Activated CD8-positive, alpha-beta memory T cell treated with anti-CD3 and anti-CD28 coated beads for 24 hours (primary cell): ENCODE measurements around the gene ACTR8.
"Not testable (repeated sequence)": the region's sequence is repeated elsewhere in the genome, so short reads cannot be mapped to it uniquely, and the experiment has no call there.

ENCODE experiments used
- DNase-seq: peaks from one replicate; pipeline ENCODE4 v3.0.0-alpha.2; 2020

The ACTR8 gene

DNA sequence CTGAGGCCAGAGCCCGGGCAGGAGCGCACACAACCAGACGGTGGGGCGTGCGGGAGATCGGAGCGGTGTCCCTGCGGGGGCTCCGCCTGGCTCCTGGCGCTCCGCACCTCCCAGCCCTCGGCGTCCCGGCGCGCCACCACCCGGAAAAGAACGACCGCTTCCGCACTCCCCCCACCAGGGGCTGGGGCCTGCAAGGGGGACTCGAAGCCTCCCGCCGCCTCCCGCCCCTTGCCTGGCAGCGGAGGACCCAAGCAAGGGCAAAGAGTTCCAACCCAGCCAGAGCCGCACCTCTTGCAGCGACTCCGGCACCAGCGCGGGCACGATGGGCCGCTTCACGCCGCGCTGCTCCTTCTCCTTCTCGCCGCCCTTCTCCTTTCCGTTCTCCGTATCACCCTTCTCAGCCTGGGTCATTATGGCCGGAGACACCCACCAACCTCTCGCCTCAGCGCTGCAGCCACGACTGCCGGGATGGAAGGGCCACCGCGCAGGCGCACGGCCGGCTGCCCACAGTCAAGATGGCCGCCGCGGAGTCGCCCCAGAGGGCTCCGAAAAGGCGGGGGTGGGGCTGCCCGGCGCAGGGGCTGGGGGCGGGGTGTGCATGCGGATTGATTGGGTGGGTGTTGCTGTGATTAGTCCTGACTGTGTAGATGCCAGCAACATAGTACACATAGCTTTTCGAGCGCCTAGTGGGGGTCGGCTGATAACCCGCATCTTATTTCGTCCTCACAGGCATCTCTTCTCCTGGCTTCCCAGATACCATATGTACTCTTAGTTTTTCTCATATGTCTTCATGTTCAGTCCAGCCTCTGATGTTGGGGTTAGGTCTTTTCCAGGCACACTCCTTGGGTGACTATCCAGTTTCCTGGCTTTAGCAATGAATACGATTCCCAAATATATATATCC lies at the start of gene ACTR8:
ACTR8 (minus strand) TSS at position 462 of the 903 bp plus-strand sequence; CDS start at position 411, 51 bp downstream.
- DNase-seq, result peak; percentile 96

DNA sequence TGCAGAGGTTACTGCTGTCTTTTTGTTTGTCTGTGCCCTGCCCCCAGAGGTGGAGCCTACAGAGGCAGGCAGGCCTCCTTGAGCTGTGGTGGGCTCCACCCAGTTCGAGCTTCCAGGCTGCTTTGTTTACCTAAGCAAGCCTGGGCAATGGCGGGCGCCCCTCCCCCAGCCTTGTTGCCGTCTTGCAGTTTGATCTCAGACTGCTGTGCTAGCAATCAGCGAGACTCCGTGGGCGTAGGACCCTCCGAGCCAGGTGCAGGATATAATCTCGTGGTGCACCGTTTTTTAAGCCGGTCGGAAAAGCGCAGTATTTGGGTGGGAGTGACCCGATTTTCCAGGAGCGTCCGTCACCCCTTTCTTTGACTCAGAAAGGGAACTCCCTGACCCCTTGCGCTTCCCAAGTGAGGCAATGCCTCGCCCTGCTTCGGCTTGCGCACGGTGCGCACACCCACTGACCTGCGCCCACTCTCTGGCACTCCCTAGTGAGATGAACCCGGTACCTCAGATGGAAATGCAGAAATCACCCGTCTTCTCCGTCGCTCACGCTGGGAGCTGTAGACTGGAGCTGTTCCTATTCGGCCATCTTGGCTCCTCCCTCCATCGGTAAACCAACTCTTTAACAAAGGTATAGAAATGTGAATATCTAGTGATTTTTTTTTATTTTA lies 45.4 kb upstream of the ACTR8 start:
- DNase-seq, result not testable (repeated sequence)

GRCh38 chr3:53921296-53921695 lies 39.3 kb upstream of the ACTR8 start:
- DNase-seq, result no peak

DNA sequence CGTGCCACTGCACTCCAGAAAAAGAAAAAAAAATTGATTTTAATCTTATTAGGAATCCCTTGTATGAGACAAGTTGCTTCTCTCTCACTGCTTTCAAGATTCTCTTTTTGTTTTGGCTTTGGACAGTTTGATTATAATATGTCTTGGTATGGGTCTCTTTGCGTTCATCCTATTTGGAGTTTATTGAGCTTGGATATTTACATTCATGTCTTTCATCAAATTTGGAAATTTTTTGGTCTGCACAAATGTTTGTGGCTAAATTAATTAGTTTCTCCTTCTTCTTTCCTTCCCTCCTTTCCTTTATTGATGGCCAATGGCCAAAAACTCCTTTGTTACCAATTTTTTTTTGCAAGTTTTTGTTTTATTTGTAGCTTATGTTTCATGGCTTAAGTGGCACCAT lies 37.8 kb upstream of the ACTR8 start:
- no peak for DNase-seq

GRCh38 chr3:53913401-53913800 lies 31.4 kb upstream of the ACTR8 start:
- no peak for DNase-seq

- DNase-seq, result no peak
Observed at GRCh38 chr3:53902711-53903110, 20.8 kb upstream of the ACTR8 start.

DNA sequence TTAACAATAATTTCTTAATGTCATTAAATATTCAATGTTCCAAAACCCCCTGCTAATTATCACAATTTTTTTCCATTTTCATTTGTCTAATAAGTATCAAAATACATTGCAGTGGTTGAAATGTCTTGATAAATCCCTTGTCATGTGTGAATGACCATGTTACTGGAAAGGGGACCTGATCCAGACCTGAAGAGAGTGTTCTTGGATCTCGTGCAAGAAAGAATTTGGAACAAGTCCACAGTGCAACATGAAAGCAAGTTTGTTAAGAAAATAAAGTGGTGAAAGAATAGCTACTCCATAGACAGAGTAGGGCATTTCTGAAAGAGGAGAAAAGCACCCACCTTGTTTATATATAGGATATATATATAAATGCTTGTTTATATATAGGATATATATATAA lies 20.1 kb upstream of the ACTR8 start:
- no peak for DNase-seq

- no peak for DNase-seq
Observed at GRCh38 chr3:53900666-53901331, 18.8 kb upstream of the ACTR8 start.

DNA sequence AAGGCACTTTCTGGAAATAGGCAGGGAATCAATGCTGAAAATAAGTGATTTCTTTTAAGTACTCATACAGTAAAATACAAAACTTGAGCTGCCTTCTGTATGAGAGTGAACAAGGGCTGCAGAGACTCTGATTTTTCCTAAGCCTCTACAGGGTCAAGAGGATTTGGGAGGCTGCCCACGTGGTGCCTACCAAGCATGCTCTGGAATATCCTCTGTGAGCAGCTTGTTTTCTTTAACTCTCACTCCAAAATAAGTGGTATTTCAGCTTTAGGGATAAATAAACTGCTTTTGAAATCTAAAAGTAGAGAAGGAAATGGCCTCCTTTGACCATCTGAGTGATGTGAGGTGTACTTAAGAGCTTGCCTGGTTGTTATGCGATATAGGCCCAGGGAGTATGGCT lies 17.8 kb upstream of the ACTR8 start:
- DNase-seq, result no peak

- DNase-seq, result no peak
Observed at GRCh38 chr3:53892286-53892637, 10.3 kb upstream of the ACTR8 start.

- peak; percentile 96 for DNase-seq
Observed at GRCh38 chr3:53891497-53892285, 9.7 kb upstream of the ACTR8 start, which contains the start of gene SELENOK. Gene SELENOK (minus strand): TSS chr3:53891859.

DNA sequence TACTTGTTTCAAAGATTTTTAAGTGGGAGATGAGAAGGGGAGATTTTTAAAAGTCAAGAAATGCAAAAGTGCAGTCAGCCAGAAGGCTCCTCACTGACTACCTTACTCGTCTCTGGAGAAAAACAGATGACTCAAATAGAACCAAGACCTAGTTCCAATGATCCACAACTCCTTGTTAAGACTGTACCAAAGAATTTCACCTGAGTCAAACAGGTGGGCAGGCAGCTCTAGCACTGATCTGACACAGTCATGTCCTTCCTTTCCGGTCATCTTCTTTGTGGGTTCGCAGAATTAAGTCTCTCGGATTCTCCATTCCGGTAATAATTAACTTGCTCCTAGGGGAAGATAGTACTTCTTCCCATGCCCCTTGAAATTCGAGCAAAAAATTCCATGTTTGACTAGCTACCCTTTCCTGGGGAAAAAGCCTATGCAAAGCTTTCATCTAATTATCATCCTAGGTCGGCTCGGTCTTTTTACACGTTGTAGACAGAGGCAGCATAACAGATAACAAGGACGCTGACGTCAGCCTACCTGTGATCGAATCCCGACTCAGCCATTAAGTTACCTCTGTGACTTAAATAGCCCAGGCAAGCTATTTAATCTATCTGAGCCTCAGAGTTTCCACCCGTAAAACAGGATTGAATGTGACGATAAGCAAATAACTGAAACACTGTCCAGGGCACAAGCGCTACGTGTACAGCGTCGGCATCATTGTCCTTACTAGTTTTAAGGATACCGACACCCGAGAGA lies 8.9 kb upstream of the ACTR8 start:
- no peak for DNase-seq

GRCh38 chr3:53888232-53888631 lies 6.3 kb upstream of the ACTR8 start:
- no peak for DNase-seq

- DNase-seq, result no peak
Observed at GRCh38 chr3:53887446-53887845, 5.5 kb upstream of the ACTR8 start.

- no peak for DNase-seq
Observed at GRCh38 chr3:53885239-53885638, 3.3 kb upstream of the ACTR8 start.

DNA sequence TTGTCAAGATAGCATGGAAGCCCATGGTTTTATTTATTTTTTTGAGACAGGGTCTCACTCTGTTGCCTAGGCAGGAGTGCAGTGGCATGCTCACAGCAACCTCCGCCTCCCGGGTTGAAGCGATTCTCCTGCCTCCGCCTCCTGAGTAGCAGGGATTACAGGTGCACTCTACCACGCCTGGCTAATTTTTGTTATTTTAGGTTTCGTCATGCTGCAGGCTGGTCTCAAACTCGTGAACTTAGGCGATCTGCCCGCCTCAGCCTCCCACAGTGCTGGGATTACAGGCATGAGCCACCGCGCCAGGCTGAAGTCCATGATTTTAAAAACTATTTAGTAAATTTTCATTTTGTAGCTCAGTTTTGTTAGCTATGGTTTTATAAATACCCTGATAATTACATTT lies 2.7 kb upstream of the ACTR8 start:
- DNase-seq, result no peak

- DNase-seq, result no peak
Observed at GRCh38 chr3:53883008-53883407, 1.1 kb upstream of the ACTR8 start.

DNA sequence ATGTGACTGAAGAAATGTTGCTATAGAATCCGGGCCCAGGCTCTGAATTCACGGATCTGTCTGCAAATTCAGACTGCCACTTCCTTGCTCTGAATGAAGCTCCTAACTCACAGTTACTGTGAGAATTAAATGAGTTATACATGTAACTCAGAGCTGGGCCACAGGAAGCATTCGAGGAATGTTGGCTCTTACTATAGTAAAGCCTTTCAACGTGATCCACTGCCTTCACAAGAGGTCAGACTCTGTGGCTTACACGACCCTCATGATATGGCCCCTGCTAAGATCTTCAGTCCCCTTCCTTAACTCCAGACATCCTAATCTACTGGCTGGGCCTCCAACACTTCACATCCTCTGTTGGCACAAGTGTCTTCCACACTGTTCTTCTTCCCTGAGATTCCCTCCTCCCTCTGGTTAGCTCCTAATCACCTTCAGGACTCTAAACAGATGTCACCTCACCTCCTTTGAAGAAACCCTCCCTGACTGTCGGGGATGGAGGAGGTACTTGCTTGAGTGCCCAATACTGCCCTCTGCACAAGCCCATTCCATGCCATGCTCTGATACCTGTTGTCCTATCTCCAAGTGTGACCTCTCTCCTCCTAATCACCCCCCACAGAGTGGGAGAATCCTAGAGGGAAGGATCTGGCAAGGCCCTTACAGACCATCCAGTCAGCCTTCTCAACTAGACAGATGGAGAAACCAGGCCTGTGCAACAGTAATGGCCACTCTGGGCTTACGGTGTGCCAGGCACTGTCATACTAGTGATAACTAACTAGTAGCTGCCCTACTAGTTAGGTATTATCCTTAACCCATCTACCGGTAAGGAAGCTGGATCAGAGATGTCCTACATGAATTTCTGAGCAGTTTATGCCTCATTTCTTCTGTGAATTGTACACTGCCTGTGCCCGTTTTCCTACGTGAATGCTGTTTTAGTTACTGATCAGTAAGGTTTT lies 1.3 kb downstream of the ACTR8 start:
- DNase-seq, result no peak

DNA sequence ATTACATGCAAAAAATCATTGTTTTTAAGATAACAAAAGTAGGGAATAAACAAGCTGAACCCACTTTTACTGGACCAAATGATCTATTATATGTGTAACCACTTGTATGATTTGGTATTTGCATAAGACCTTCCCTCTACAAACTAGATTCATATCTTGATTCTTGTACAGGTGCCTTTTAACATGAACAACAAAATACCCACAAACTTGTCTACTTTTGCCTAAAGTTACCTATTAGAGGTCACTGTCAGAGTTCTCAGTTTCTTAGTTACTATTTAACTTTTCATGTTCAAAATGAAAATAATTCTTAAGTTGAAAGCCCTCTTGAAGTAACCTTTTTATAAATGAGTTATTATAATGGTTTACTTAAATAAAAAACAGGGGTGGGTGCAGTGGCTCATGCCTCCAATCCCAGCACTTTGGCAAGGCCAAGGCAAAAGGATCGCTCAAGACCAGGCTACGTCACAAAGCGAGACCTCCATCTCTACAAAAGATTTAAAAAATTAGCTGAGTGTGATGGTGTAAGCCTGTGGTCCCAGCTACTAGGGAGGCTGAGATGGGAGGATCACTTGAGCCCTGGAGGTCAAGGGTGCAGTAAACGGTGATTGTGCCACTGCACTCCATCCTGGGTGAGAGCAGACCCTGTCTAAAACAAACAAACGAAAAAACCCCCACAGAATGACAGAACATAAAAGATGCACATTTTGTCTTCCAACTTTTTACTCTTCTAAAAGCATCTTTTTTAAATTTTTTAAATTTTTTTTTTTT lies 16.0 kb downstream of the ACTR8 start:
- DNase-seq, result no peak

- DNase-seq, result no peak
Observed at GRCh38 chr3:53863145-53863544, 18.8 kb downstream of the ACTR8 start.
